GM21737 (cell line): ENCODE measurements around the gene NSG1.

ENCODE experiments used
- ATAC-seq: cut with Tn5 transposase; IDR thresholded peaks from one replicate; pipeline ENCODE4 v1.9.1; 2021; ENCODE audit warnings: mild to moderate bottlenecking, moderate library complexity; ENCODE audit not compliant: unreplicated experiment

NSG1 gene

DNA sequence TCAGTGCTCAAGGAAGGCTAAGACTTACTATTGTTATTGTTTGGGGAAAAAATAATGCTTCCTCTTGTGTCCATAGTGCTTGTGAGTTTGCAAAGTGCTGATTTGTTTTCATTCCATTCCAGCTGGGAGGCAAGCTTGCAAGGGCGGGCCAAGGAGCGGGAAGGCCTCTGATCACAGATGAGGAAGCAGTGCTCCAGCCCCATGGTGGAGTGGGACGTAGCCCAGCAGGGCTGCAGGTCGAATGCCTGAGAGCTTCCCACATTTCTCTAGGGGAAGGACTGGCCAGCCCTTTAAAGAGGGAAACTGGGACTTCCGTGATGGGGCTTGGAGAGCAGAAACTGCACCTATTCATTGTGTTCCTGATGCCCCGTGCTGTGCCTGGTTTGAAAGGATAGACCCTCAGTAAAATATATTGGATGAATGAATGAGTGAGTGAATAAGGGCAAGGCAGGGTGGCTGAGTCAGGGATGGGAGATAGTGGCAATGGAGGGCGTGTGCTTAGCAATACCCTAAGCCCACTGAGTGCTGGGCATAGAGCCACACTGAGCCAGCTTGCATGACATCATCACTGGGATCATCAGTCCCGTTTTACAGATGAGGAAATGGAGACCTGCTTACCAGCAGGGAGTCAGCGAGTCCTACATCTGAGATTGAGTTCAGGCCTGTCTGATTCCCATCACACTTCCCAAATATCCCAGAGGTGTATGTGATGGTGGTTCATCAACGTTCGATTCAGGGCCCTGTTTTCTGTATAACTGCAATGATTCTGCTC lies 17.9 kb upstream of the NSG1 start:
- ATAC-seq: no peak

DNA sequence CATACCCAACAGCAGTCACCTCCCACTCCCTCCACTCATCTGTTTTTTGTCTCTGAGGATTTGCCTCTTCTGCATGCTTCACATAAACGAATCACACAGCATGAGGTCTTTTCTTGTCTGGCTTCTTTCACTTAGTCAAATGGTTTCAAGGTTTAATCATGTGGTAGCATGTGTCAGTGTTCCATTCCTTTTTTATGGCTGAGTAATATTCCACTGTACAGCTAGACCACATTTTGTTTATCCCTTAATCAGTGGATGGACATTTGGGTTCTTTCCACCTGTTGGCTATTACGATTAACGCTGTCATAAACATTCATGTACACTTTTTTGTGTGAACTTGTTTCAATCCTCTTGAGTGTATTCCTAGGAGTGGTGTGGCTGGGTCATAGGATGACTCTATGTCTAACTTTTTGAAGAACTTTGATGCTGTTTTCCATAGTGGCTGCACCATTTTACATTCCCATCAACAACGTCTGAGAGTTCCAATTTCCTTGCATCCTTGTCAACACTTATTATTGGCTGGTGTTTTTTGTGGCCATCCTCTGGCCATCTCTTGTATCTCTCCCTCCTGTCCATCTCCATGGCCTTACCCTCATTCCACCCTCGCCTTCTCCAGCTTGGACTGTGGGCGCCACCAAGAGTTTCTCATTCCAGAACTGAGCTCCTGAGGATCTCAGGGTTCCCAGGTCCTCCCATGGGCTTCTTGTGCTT lies 12.4 kb upstream of the NSG1 start:
- ATAC-seq: no peak

DNA sequence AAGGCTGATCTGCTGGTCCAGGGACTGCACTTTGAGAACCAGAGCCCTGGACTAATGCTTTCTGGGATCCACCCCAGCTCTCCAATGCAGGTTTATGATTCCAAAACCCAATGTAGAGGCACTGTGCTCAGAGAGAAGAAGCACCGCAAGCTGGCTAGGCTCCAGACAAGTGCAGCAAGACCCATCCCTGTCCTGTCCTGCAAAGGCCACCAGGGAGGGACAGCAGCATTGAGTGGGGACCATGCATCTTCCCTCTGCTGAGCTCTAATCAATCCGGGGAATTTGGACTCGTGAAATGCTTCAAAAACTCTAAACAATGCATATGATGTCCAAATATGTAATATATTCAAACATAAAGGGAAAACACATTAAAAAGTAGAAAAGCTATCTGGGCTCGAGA lies 10.8 kb upstream of the NSG1 start:
- ATAC-seq: no peak

DNA sequence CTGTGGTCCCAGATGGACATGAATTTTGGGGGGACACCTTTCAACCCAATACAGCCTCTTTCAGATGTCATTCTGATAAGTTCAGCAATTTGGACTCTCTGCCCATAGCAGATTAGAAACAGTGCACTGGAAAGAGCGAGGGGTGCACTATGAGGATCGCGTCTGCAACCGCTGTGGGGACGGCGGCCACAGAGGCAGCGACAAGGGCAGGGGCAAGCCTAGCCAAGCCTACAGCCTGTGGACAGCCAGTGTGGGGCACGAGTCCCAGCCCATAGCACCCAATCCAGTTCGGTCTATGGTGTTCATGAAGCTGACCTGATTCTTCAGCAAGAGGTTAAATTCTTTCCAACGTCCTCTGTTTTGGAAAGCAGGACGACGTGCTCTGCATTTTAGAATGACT lies 9.7 kb upstream of the NSG1 start:
- ATAC-seq: no peak

DNA sequence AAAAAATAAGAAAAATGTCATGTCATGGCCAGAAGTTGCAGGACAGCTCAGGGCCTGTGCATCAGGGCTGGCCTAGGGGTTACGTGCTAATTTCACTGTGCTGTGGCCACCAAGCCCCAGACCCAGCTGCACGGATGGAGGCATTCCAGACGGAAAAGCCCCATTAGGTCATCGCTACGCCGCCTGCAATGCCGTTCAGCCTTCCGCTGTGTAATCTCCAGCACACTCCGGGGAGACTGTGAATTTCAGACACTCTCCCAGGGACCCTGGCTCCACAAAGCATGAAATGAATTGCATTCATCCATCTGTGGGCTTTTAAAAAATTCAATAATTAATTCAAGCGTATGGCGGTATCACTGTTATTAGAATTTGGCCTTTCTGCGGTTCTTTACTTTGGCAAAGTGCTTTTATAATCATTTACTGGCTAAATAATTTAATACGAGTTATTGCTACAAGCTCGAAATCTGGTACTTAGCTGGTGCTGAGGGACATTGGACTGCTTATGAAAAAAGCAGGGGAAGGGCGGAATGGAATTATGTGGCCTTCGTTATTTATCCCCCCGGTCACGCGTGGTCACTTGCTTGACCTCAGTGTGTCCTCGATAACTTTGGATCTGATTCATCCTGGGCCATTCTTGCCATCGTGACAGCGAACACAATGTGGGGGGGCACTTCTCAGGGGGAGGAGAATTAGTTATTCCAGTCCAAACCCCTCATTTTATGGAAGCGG lies 9.0 kb upstream of the NSG1 start:
- ATAC-seq: no peak

DNA sequence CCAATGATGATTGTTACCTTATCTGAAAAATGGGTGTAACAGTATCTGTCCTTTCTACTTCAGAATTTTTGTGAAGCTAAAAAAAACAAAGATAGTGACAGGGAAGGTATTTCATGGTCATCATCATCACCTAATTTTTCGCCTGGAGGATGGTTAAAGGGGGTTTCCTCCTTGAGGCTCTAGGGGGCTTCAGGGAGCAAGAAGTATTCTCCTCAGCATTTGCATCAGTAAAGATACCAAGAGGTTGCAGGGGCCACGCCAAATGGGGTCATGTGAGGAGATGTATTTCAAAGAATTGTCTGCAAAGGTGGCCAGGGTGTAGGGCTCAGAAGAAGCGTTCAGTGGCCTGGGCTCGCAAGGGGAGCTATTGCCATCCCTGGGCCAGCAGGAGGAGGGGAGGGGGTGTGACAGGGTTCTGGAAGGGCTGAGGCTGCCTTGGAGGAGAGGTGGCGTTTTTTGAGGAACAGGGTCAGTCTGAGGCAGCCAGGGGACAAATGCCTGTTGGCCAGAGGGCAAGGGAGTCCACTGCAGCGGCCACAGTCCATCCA lies 7.3 kb upstream of the NSG1 start:
- no peak for ATAC-seq

DNA sequence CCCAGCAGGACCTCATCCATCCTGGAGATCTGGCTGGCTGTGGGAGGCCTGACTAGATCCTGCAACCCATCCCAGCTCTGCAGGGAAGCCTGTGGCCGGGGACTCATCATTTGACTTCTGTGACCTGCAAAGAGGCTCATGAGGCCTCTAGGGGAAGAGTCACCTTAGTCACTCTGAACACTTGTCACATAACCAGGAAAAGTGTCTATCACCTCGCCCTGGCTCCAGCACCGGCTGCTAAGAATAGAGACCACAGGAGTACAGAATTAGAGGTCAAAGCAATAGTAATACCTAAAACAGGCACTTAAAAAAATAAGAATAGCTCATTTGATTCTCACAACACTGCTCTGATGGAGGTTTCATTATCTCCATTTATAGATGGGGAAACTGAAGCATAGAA lies 3.8 kb upstream of the NSG1 start:
- ATAC-seq: no peak

DNA sequence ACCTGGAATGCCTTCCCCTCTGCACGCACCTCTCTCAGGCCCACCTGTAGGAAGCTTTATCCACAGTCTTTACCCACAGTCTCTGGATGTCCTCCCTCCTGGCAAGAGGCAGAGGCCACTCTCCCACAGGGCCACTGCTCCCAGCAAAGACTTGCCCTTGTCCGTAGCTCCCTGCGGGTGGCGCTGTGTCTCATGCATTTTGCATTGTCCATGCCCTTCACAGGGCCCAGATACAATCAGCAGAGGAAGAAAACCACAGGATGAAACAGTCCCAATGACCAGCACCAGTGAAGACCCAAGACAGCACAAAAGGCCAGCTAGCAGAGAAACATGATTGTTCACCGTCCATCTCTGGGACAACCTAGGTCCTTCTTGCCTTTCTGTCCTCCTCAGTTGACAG lies 2.1 kb upstream of the NSG1 start:
- no peak for ATAC-seq

DNA sequence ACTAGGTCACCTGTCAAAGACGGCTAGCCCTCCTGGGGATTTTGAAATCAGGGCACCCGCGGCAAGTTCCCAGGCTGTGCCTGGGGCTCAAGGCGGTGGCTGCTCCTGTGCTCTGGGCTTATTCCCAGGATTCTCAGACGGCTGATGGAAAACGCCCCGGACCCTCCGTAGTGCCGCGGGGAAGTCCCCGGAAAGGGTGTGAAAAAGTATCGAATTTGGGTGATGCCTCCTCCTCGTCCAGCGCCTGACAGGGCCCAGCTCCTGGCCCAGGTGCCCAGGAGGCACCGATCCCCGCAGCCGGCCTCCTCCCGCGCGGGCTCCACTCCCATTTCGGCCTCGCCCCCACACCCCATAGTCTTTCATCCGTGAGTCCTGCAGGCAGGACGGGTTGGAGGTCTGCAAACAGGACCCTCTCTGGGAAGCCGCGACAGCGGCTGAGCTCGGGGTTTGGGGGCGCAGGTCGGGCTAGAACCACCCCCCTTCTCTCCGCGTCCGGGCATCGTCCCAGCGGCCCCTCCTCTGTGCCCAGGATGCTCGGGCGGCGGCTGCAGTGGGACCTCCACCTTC lies 1.1 kb upstream of the NSG1 start:
- ATAC-seq: no peak

DNA sequence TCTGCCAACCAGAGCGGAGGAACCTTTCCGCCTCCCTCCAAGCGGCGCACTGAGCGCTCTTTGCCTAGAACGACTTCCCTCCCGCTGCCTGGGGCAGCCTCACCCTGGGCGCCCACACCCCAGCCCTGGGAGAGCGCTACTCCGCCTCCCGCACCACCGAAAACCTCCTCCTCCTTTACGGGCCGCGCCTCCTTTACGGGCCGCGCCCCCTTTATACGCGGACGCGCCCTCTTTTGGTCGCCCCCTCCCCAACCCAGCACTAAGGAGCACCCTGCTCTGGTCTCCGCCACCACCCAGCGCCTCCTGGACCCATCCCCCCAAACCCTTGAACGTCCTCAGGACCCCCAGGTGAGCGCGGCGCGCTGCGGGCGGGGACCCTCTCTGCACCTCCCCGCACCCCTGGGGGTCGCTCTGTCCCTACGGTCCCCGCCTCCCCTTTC lies 586 bp upstream of the NSG1 start:
- ATAC-seq: no peak

DNA sequence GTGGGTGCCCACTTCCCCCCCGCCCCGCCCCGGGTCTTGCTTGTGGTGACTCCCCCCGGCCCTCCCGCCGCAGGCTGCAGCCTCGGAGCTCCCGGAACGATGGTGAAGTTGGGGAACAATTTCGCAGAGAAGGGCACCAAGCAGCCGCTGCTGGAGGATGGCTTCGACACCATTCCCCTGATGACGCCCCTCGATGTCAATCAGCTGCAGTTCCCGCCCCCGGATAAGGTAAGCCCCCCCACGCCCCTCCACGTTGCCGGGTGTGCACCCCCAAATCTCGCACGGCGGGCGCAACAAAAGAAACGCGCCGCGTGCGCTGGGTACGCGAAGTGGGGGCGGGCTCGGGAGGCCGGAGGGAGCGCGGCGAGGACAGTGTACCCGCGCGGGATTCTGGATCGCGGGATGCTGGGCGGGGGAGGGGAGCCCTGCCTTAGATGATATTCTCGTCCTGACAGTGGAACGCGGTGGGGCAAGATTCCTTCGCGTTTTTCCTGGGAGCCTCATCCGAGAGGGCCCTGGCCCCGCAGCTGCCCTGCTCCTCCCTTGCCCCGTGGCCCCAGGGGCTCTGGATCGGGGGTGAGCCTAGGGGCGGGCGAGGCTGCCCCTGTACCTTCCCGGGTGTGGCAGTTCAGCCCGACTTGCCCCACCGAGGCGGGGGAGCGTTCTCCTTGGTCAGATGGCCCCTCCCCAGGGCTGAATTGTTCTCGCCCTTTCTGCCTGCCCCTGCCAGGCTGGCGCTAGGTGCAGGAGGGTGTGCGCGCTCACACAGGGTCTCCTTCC lies 819 bp downstream of the NSG1 start:
- ATAC-seq: no peak

DNA sequence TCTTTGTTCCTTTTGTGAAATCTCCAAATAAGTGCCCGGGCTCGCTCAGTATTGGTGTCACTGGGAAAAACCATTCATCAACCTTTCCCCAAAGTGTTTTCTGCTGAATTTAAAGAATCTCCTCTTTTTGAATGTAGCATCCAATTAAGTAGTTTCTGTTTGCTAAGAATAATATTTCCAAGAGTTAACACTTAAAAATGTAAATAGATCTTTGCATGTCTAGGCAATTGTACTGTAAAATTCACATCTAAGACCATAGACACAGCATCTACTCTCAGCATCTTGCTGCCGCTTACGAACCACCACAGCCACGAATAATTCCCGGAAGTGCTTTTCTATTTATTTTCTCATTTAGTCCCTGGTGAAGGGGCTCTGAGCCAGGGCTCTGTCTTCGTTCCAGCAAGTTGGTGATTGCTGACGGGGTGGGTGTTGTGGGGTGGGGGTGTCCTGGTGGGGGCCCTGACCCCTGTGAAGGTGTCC lies 1.4 kb downstream of the NSG1 start:
- ATAC-seq: no peak

DNA sequence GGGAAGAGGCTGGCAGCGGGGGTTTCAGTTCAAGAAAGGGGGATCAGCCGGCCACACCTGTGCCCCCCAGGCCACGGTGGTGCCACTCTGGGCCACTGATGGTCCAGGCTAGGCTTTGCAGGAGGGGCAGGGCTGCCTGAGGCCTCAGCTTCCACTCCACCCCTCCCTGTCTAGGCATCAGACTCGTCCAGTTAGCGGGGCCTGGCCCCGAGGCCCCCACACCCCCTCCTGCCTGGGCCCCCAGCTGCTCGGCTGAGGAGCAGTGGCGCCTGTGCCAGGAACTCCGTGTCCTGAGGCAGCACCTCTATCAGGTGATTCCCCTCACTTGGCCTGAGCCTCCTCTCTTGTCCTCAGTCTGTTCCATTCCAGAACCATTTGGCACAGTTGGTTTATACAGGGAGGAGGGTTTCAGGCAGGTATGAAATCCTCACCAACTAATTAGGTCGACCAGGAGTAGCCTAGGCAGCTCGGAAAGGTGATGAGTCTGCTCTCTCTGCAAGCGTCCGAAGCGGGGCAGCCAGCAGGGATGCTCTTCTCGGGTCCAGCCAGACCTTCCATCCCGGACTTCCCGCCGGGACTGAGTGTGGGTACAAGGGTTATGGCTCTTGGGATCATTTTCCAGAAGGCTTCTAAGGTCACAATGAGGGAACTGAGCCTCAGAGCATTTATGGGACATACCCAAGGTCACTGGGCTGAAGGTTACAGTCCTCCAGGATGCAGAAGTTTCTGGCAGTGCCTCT lies 2.1 kb downstream of the NSG1 start:
- ATAC-seq: no peak

DNA sequence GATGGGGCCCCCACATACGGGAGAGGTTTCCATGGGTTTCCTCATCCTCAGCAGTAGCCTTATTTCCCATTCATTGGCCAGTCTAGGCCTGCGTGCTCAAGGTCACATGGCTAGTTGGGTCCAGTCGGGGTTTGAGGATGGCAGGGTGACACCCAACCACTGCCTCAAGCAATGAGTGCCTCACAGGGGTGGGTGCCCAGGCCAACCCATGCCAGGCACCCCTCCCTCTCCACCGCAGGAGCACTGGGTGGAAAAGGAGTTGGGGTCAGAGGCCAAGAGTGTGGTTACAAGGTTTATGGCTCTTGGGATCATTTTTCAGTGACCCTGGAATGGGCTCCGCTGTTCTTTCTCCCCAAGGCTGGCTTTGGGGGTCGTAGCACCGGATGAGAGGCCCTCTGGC lies 3.1 kb downstream of the NSG1 start:
- ATAC-seq: no peak

DNA sequence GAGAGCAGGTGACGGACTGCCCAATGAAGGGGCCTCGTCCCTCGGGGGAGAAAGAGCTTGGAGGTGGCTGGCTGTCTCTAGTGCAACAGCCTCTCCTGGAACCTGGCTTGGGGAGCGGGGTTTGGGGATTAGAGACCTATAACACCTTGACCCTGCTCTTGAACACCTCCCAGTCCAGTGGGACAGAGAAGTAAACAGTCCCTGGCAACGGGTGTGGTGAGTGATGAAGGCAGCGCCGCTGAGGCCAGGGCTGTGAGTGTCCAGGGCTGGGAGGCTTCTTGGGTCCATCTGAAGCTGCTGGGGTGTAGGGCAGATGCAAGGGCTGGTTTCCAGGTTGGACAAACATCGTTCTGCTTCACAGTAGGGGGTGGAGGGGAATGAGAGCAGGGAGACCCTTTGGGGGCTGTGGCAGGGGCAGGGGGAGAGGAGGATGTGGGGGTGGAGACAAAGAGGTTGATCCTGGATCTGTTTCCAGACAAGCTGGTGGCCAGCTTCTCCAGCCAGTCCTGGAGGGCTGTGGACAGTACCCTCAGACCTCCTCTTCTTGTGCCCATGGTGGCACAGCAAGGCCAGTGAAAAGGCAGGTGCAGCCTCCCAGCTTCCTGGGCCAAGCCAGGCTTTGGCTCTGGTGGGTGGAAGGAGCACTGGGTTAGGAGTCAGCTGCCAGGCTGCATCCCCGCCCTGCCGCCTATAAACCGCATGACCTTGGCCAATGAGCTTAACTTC lies 3.8 kb downstream of the NSG1 start:
- no peak for ATAC-seq

DNA sequence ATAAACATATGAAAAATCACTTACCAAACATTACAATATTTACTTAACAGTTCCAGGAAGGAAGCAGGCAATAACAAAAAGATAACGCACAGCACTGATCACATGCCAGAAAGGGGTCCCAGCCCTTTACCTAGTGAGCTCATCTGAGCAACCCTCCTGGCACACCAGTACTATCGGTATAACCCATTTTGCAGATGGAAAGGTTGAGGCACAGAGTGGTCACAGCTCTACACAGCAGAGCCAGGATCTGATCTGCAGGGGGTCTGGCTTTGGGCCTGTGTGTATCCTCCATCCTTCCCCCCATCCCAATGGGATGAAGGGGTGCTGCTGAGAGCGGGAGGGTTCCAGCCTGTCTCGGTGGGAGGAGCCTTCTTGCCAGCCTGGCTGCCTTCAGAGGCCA lies 5.0 kb downstream of the NSG1 start:
- no peak for ATAC-seq

DNA sequence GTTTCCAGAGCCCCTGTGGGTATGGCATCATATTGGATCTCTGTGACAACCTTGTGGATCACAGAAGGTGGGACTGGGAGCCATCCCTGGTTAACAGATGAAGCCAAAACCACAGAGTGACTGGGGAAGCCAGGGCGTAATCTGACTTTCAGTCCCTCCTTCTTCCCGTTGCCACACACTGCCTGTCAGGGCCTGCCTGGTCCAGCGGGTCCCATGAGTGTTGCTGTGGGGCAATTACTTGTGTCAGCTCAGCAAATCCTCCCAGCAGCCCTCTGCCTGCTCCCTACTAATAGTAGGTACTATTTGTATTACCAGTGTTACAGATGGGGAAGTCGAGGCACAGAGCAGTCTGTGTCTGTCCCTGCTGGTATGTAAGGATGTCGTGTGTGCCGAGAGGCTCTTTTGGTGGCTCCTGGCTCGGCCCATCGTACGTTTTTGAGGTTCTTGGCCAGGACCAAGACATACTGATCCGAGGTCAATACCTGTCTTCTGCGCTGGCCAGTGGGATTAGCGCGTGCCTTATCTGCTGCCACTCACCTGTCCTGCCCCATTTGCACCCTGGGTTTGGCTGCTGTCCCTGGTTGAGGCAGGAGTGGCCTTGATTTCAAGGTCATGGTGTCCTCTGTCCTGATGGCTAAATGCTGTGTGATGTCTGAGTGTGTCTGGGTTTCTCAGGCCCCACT lies 5.7 kb downstream of the NSG1 start:
- no peak for ATAC-seq

DNA sequence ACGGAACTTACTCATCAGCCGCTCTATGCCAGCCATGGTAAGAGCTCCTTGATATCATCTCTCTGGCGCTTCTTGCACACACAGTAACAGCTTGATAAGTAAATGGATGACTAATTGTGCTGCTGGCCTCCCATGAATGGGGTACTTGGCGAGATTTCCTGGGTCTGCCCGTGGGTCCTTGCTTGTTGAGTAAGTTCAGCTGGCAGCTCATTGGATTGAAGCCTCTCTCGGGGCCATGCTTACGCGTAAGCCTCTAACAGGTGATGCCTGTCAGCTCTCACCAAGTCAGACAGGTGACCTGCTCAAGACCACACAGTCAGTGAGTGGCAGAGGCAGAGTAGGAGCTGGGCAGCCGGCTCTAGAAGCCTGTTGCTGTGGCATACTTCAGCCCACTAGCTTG lies 7.7 kb downstream of the NSG1 start:
- no peak for ATAC-seq

DNA sequence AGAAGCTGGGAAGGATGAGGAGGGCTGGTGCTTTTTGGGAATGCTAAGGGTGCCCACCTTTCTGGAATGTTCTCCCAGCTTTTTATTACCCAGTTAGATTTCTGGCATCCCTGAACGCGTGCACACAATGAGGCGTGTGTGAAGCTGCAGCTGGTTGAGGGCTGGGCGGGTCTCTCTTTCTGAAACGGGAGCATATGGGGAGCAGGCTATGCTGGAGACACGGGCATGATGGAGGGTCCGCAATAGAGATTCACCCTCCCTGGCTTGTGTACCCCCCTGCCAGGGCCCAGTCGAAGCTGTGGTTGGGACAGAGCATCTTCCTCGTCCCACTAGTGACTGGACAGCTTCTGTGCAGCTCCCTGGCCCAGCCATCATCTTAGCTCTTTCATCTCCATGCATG lies 8.5 kb downstream of the NSG1 start:
- no peak for ATAC-seq
